ENCODE data around the gene CCDC30. TPM values are rescaled to one million over a fixed set of nuclear protein-coding genes. Genes with fewer than 3 reads are reported as not detected.

CCDC30 gene
- total and polyA plus RNA-seq, 10 donors: 0.65 to 11.6 (median 3.7) TPM

DNA sequence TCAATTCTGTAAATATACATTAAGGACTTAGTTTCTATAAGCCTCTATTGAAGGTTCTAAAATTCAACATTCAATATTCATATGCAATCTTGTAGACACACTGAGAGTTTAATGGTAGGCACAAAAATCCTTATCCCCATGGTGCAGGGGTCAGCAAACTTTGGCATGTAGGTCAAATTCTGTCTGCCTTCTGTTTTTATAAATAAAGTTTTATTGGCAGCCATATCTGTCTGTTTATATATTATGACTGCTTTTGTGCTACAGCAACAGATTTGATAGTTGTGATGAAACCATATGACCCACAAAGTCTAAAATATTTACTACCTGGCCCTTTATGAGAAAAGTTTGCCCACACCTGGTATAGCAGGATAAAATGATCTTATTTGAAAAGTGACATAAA lies 104.0 kb downstream of the CCDC30 start:
- Histone ChIP-seq H3K9me3 (no peaks in the 10 kb centered on the region), H3K27me3 (replicated peaks in 1 of 7) (no peaks in the 10 kb centered on the region), H3K4me3 (no peak overlapping the region), H3K4me1 (no peaks in the 10 kb centered on the region), H3K27ac (no peak overlapping the region), H3K36me3 (peaks cover 0 to 8% (median 0%) of the 10 kb centered on the region in 6 donors)
- intact Hi-C loops (cut with DNase I; ENCODE audit: low total_unique reads): no loop called here
- TF ChIP-seq, protein P1, sequence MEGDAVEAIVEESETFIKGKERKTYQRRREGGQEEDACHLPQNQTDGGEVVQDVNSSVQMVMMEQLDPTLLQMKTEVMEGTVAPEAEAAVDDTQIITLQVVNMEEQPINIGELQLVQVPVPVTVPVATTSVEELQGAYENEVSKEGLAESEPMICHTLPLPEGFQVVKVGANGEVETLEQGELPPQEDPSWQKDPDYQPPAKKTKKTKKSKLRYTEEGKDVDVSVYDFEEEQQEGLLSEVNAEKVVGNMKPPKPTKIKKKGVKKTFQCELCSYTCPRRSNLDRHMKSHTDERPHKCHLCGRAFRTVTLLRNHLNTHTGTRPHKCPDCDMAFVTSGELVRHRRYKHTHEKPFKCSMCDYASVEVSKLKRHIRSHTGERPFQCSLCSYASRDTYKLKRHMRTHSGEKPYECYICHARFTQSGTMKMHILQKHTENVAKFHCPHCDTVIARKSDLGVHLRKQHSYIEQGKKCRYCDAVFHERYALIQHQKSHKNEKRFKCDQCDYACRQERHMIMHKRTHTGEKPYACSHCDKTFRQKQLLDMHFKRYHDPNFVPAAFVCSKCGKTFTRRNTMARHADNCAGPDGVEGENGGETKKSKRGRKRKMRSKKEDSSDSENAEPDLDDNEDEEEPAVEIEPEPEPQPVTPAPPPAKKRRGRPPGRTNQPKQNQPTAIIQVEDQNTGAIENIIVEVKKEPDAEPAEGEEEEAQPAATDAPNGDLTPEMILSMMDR (IDR thresholded peaks at IDR 0.05 in 8 of 11, conservative IDR thresholded peaks at IDR 0.05 in 3 of 11): no peak
- no peak for TF ChIP-seq POLR2A (IDR thresholded peaks at IDR 0.05)
- no peak for TF ChIP-seq POLR2AphosphoS5 (IDR thresholded peaks at IDR 0.05)
- DNase-seq: no peak

GRCh38 chr1:42576935-42577334 lies 113.8 kb downstream of the CCDC30 start:
- DNase-seq: no peak
- no peak overlapping the region for H3K27ac ChIP-seq
- WGBS, 5 donors: 50 to 76% (median 70%) methylated on average over 1 of the region's 1 CpG
- no peaks in the 10 kb centered on the region for H3K4me1 ChIP-seq
- H3K27me3 ChIP-seq (replicated peaks in 1 of 7): no peaks in the 10 kb centered on the region
- TF ChIP-seq POLR2A (IDR thresholded peaks at IDR 0.05) (no peak), POLR2AphosphoS5 (IDR thresholded peaks at IDR 0.05) (no peak)
- TF ChIP-seq, protein P1 (IDR thresholded peaks at IDR 0.05 in 8 of 11, conservative IDR thresholded peaks at IDR 0.05 in 3 of 11): no peak
- peaks cover 0 to 7% (median 0%) of the 10 kb centered on the region in 6 donors for H3K36me3 ChIP-seq
- H3K9me3 ChIP-seq: no peaks in the 10 kb centered on the region
- H3K4me3 ChIP-seq: no peak overlapping the region
- intact Hi-C loops (cut with DNase I; ENCODE audit: low total_unique reads): loop anchor here (5.0 kb wide), 1 partner anchor 170 kb away; no protein-coding TSS in a partner anchor

DNA sequence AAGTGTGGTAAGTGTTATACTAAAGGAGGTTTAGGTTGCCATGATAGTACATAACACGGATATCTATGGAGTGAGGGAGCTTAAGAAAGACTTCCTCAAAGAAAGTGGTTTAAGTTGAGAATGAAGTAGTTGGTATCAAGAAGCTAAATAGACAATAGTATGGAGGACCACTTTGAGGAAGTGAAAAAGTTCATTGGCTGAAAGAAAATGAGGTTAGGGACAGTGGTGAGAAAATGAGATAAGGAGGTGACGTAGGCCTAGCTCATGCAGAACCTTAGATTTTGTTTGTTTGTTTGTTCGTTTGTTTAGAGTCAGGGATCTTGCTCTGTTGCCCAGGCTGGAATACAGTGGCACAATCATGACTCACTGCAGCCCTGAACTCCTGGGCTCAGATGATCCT lies 122.9 kb downstream of the CCDC30 start:
- peaks cover 0 to 42% (median 0%) of the 10 kb centered on the region in 6 donors for H3K36me3 ChIP-seq
- no peaks in the 10 kb centered on the region for H3K27me3 ChIP-seq (replicated peaks in 1 of 7)
- no peak for DNase-seq
- intact Hi-C loops (cut with DNase I; ENCODE audit: low total_unique reads): loop anchor here (10.0 kb wide), 1 partner anchor 489 kb away; no protein-coding TSS in a partner anchor
- H3K4me1 ChIP-seq: no peaks in the 10 kb centered on the region
- H3K4me3 ChIP-seq: no peak overlapping the region
- 78 to 83% (median 80%) methylated on average over 3 of the region's 3 CpGs for WGBS, 5 donors
- peaks cover 0 to 25% (median 14%) of the 10 kb centered on the region in 8 donors for H3K9me3 ChIP-seq
- TF ChIP-seq POLR2AphosphoS5 (IDR thresholded peaks at IDR 0.05) (no peak), POLR2A (IDR thresholded peaks at IDR 0.05) (no peak)
- TF ChIP-seq, protein P1 (IDR thresholded peaks at IDR 0.05 in 8 of 11, conservative IDR thresholded peaks at IDR 0.05 in 3 of 11): no peak
- no peak overlapping the region for H3K27ac ChIP-seq

- WGBS, 5 donors: 92 to 98% (median 95%) methylated on average over 2 of the region's 2 CpGs
- TF ChIP-seq POLR2AphosphoS5 (IDR thresholded peaks at IDR 0.05) (no peak), POLR2A (IDR thresholded peaks at IDR 0.05) (no peak)
- TF ChIP-seq, protein P1 (IDR thresholded peaks at IDR 0.05 in 8 of 11, conservative IDR thresholded peaks at IDR 0.05 in 3 of 11): no peak
- no peak for DNase-seq
- Histone ChIP-seq H3K4me1 (no peaks in the 10 kb centered on the region), H3K36me3 (peaks cover 0 to 38% (median 0%) of the 10 kb centered on the region in 6 donors), H3K27ac (no peak overlapping the region), H3K27me3 (replicated peaks in 1 of 7) (no peaks in the 10 kb centered on the region), H3K9me3 (peaks cover 0 to 25% (median 14%) of the 10 kb centered on the region in 8 donors), H3K4me3 (no peak overlapping the region)
- intact Hi-C loops (cut with DNase I; ENCODE audit: low total_unique reads): loop anchor here (10.0 kb wide), 1 partner anchor 487 kb away; no protein-coding TSS in a partner anchor
Observed at GRCh38 chr1:42587753-42588152, 124.7 kb downstream of the CCDC30 start.
